Body of pancreas (tissue), 4 donors: ENCODE results near the gene CCNH.

Experiments
- POLR2A ChIP-seq, 3 donors: fragments of 450-650 bp; IDR thresholded peaks; one replicate each; pipeline ENCODE4 v1.6.1; 2016; ENCODE audit warnings: antibody characterized with exemption in 3 of 3, mild to moderate bottlenecking in 2 of 3
- TF ChIP-seq, protein P1 (sequence below), 7 experiments: fragments of 450-650 bp in 4 of 7; fragments of 200-600 bp in 3 of 7; sonication (generic) in 3 of 7; IDR thresholded peaks; one replicate each; pipeline ENCODE4 v1.5.1; 2016 to 2019; ENCODE audit warnings: antibody characterized with exemption in 7 of 7

GRCh38 chr5:87382224-87382623 is 30.5 kb downstream of the CCNH start:
- TF ChIP-seq, protein P1, sequence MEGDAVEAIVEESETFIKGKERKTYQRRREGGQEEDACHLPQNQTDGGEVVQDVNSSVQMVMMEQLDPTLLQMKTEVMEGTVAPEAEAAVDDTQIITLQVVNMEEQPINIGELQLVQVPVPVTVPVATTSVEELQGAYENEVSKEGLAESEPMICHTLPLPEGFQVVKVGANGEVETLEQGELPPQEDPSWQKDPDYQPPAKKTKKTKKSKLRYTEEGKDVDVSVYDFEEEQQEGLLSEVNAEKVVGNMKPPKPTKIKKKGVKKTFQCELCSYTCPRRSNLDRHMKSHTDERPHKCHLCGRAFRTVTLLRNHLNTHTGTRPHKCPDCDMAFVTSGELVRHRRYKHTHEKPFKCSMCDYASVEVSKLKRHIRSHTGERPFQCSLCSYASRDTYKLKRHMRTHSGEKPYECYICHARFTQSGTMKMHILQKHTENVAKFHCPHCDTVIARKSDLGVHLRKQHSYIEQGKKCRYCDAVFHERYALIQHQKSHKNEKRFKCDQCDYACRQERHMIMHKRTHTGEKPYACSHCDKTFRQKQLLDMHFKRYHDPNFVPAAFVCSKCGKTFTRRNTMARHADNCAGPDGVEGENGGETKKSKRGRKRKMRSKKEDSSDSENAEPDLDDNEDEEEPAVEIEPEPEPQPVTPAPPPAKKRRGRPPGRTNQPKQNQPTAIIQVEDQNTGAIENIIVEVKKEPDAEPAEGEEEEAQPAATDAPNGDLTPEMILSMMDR (IDR thresholded peaks at IDR 0.05): no peak
- TF ChIP-seq POLR2A (IDR thresholded peaks at IDR 0.05): no peak
